BLaER1 treated with 17β-estradiol and CSF1 and Interleukin-3, amounts not matched to agents 10 nM and 100 nM (cell line): ENCODE measurements around the gene PRKAB1.

Experiments used
- H3K27ac ChIP-seq, 11 experiments: shearing (Covaris generic); formaldehyde crosslinking; 2 replicates each; pipeline ENCODE4 v1.8.1; 2022
- H3K27me3 ChIP-seq, 11 experiments: shearing (Covaris generic); formaldehyde crosslinking; 2 replicates each; pipeline ENCODE4 v1.8.1; 2022
- H3K36me3 ChIP-seq, 11 experiments: shearing (Covaris generic); formaldehyde crosslinking; 2 replicates each; pipeline ENCODE4 v1.8.1; 2022
- H3K4me1 ChIP-seq, 10 experiments: shearing (Covaris generic); formaldehyde crosslinking; 2 replicates each; pipeline ENCODE4 v1.8.1; 2022
- H3K4me2 ChIP-seq, 11 experiments: shearing (Covaris generic); formaldehyde crosslinking; 2 replicates each; pipeline ENCODE4 v1.8.1; 2022
- H3K4me3 ChIP-seq, 10 experiments: shearing (Covaris generic); formaldehyde crosslinking; 2 replicates each; pipeline ENCODE4 v1.8.1; 2022
- H3K9ac ChIP-seq, 11 experiments: shearing (Covaris generic); formaldehyde crosslinking; 2 replicates each; pipeline ENCODE4 v1.8.1; 2022
- H3K9me3 ChIP-seq, 11 experiments: shearing (Covaris generic); formaldehyde crosslinking; replicated peaks in 1 of 11; 2 replicates each; pipeline ENCODE4 v1.8.1; 2022
- H4K20me1 ChIP-seq, 11 experiments: shearing (Covaris generic); formaldehyde crosslinking; 2 replicates each; pipeline ENCODE4 v1.8.1; 2022
- Cebpa-rat ChIP-seq, 11 experiments: shearing (Covaris generic); IDR thresholded peaks; 2 replicates each; pipeline ENCODE4 v1.8.1; 2022

PRKAB1 gene

DNA sequence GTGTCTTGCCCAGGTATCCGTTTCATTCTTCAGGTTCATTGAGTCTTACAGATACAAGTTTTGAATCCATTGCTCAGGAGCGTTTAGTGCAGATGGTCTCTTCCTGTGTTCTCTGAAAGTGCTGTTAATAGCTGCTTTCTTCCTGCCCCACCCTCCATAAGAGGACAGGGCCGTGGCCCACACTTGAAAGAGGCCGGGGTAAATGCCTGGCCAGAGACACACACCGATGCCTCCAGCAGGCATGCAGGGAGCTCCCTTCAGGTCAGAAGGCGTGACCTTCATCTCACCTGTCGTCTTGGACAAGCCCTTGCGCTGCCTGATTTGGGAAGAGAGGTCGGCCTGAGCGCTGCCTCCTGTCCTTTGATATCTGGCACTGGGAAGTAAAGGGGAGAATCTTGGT, 11.6 kb downstream of the PRKAB1 start:
- no peak for TF ChIP-seq Cebpa-rat (IDR thresholded peaks at IDR 0.05)
- H3K4me1 ChIP-seq = peaks cover 12 to 47% (median 24%) of the 10 kb centered on the region in 10 experiments
- no peaks in the 10 kb centered on the region for H3K9me3 ChIP-seq
- no peaks in the 10 kb centered on the region for H3K27me3 ChIP-seq
- peaks cover 74 to 97% (median 84%) of the 10 kb centered on the region in 11 experiments for H3K36me3 ChIP-seq
- no peak overlapping the region for H3K27ac ChIP-seq
- H3K9ac ChIP-seq = no peak overlapping the region
- H3K4me2 ChIP-seq = no peak overlapping the region
- H3K4me3 ChIP-seq = no peak overlapping the region
- peaks cover 0 to 32% (median 9%) of the 10 kb centered on the region in 11 experiments; a peak in 10 of 22 replicates for H4K20me1 ChIP-seq

DNA sequence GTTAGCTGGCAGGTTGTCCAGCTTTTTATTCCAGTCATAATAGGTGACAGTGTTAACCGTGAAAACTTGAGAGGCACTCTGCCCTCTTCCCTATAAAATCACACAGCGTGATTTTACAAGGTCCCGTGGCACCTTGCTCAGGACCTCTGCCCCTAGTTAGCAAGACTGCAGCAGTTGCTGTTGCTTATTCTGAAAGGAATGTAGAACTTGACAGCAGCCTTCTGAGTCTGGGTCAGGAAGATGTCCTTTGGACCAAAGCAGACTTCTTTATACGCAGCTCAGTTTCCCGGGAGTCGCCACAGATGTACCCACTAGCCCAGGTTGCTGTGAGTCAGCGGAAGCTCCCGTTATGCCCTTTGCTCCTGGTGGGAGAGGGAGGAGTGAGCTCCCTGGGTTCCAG, 13.2 kb downstream of the PRKAB1 start:
- no peak for TF ChIP-seq Cebpa-rat (IDR thresholded peaks at IDR 0.05)
- Histone ChIP-seq H3K4me1 (peaks cover 12 to 31% (median 21%) of the 10 kb centered on the region in 10 experiments), H3K27ac (no peak overlapping the region), H3K9ac (no peak overlapping the region), H4K20me1 (peaks cover 0 to 18% (median 4%) of the 10 kb centered on the region in 11 experiments; a peak in 7 of 22 replicates), H3K4me3 (no peak overlapping the region), H3K9me3 (no peaks in the 10 kb centered on the region), H3K27me3 (no peaks in the 10 kb centered on the region), H3K36me3 (peaks cover 58 to 97% (median 78%) of the 10 kb centered on the region in 11 experiments), H3K4me2 (no peak overlapping the region)

DNA sequence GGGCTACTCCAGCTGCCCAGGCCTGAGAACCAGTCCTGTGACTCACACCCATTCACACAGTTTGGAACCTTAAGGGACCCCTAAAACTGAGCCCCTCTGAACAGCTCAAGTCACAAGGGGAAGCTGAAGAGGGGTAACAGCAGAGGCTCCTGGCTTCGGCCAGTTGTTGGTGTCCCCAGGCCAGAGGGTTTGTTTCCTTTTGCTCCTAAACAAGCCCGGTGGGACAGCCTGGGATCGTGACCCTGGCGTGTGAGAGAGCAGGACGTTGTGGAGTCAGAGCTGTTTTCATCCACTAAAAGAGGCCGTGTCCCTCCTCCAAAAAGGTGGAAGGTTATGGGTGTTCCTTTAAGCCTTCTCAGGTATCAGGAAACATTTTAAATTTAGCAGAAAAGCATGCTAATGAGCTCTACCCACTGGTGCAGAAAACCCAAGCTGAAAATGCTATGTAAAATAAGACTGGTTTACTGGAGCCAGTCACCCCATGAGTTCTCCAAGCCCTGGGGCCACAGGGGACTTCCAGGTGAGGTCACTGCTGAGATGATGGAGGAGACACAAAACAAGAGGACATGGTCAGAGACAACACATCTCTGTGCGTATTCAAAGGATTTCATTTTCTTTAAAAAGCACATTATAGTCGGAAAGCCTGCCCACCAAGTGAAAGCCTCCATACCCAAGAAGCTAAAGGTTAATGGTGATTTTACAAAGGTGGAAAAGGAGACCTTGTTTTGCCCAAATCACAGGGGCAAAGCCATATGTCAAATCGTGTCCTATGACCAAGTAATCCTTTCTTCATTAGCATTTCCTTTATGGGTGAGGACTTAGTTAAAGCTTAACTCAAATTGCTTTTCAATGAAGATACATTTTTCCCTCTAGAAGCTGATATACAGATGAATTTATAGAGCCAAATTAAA, 14.1 kb downstream of the PRKAB1 start:
- Histone ChIP-seq H3K4me1 (peaks cover 12 to 25% (median 20%) of the 10 kb centered on the region in 10 experiments), H3K27ac (peak overlapping the region in 10 of 11 experiments; percentile 3 to 68 (median 47); a peak in 17 of 22 replicates), H3K9me3 (no peaks in the 10 kb centered on the region), H3K9ac (peak overlapping the region in 4 of 11 experiments; percentile 25 to 56 (median 36); a peak in 5 of 22 replicates), H3K4me3 (no peak overlapping the region), H4K20me1 (peaks cover 0 to 12% (median 0%) of the 10 kb centered on the region in 11 experiments; a peak in 6 of 22 replicates), H3K27me3 (no peaks in the 10 kb centered on the region), H3K36me3 (peaks cover 49 to 97% (median 78%) of the 10 kb centered on the region in 11 experiments), H3K4me2 (peak overlapping the region in 8 of 11 experiments; percentile 1 to 67 (median 32); a peak in 13 of 22 replicates)
- no peak for TF ChIP-seq Cebpa-rat (IDR thresholded peaks at IDR 0.05)

DNA sequence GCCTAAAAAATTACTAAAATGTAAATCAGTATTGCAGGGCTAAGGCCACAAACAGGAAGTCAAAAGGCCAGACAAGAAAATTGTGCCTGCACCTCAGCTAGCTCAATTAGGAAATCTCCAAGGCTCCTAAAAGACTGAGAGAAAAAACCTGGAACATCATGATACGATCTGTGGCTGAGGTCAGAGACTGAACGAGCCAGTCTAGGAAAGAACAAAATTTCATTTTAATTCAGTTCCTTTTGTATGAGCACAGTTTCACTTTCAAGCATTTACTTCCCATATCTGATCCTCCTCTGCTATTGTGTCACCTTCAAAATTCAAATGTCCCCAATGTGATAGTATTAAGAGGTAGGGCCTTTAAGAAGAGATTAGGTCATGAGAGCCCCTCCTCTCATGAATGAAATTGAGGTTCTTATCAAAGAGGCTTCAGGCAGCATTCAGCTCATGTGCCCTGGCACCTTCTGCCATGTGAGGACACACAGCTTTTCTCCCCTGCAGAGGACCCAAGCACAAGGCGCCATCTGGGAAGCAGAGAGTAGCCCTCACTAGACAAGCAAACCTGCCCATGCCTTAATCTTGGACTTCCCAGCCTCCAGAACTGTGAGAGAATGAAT, 14.8 kb downstream of the PRKAB1 start:
- Histone ChIP-seq H3K27me3 (no peaks in the 10 kb centered on the region), H4K20me1 (peaks cover 0 to 12% (median 0%) of the 10 kb centered on the region in 11 experiments; a peak in 5 of 22 replicates), H3K4me1 (peaks cover 12 to 25% (median 21%) of the 10 kb centered on the region in 10 experiments), H3K36me3 (peaks cover 42 to 97% (median 78%) of the 10 kb centered on the region in 11 experiments), H3K9ac (peak overlapping the region in 4 of 11 experiments; percentile 25 to 56 (median 36); a peak in 5 of 22 replicates), H3K9me3 (no peaks in the 10 kb centered on the region), H3K4me2 (peak overlapping the region in 8 of 11 experiments; percentile 1 to 67 (median 32); a peak in 14 of 22 replicates), H3K27ac (peak overlapping the region in 10 of 11 experiments; percentile 3 to 68 (median 47); a peak in 16 of 22 replicates), H3K4me3 (no peak overlapping the region)
- TF ChIP-seq Cebpa-rat (IDR thresholded peaks at IDR 0.05) = no peak

DNA sequence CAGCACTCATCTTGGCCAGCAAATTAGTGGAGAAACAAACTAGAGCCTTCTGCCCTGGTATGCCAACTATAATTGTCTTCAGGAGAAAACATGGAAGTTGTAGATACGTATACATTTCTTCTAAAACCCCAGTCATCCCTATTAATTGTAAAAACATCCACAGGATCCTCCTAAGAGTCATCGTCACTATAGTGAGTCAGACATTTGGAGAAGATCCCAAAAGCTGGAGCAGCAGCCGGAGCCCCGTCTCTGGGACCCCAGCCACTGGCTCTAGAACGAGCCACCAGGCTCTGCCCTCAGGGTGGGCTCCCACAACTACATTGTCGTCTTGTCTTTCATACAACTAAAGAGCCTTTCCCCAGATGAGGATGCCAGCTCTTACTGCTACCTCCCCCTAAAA, 15.5 kb downstream of the PRKAB1 start:
- Histone ChIP-seq H3K27me3 (no peaks in the 10 kb centered on the region), H3K36me3 (peaks cover 35 to 97% (median 78%) of the 10 kb centered on the region in 11 experiments)

DNA sequence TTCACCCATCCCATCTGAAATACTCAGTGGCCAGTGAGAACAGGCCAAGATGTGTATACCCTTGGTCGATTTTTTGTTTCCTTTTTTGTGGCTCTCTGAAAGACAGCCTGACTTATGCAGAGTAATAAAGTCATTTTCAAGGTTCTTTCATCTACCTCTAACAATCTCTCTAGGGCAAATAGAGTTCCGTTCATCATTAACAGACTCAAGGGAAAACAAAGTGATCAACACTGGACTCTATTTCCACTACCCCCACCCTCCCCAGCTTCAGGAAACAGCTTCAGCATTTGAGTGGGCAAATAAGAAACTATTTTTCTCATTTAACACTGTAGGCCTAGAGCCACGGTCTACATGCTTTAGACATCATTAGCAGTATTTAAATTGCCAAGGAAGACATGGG, 15.9 kb downstream of the PRKAB1 start:
- Histone ChIP-seq H3K9me3 (no peaks in the 10 kb centered on the region), H3K4me1 (peaks cover 12 to 26% (median 23%) of the 10 kb centered on the region in 10 experiments), H3K27me3 (no peaks in the 10 kb centered on the region), H3K27ac (0 out of 22 replicates have a peak overlapping the region, but pooled peaks of 1 of the 11 experiments have one; percentile 68), H3K4me3 (no peak overlapping the region), H3K9ac (no peak overlapping the region), H3K4me2 (peak overlapping the region in 4 of 11 experiments; percentile 6 to 24 (median 10); a peak in 3 of 22 replicates), H4K20me1 (peaks cover 0 to 12% (median 0%) of the 10 kb centered on the region in 11 experiments; a peak in 5 of 22 replicates), H3K36me3 (peaks cover 31 to 97% (median 78%) of the 10 kb centered on the region in 11 experiments)
- TF ChIP-seq Cebpa-rat (IDR thresholded peaks at IDR 0.05) = no peak

More for the DNA sequence above, 15.5 kb downstream of the PRKAB1 start:
- Histone ChIP-seq H3K9ac (no peak overlapping the region), H3K4me1 (peaks cover 12 to 26% (median 23%) of the 10 kb centered on the region in 10 experiments), H3K4me3 (no peak overlapping the region), H3K27ac (peak overlapping the region in 3 of 11 experiments; percentile 56 to 68 (median 58); a peak in 4 of 22 replicates), H4K20me1 (peaks cover 0 to 12% (median 0%) of the 10 kb centered on the region in 11 experiments; a peak in 5 of 22 replicates), H3K9me3 (no peaks in the 10 kb centered on the region), H3K4me2 (peak overlapping the region in 6 of 11 experiments; percentile 6 to 66 (median 30); a peak in 8 of 22 replicates)
- TF ChIP-seq Cebpa-rat (IDR thresholded peaks at IDR 0.05) = no peak

DNA sequence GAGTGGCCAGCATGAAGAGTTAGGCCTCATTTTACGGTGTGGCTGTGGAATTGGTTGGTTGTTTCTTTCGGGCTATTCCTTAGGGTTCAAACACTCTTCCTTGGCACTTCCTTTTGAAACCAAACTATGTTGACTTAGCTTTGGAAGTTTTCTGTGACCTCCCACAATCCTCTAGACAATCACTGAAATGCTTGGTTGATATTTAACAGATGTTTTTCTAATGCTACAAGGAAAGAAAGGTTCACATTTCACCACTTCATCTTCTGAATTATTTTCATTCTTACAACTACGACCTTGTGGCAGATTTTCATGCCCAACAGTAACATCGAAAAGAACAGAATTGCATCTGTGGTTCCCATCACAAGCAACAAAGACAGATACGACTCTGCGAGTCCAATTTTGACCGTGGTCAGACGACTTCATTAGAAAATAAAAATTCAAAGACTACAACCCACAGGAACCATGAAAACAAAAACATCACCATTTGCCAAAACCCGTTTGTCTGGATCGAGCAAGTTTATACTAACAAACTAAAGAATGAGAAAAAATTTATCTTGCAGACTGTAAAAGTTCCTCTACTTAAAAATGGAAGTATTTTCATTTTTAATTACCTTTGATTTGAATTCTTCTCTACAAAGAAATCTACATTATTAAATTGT, 16.9 kb downstream of the PRKAB1 start:
- no peak overlapping the region for H3K27ac ChIP-seq
- no peaks in the 10 kb centered on the region for H3K9me3 ChIP-seq
- peaks cover 0 to 7% (median 0%) of the 10 kb centered on the region in 11 experiments; a peak in 4 of 22 replicates for H4K20me1 ChIP-seq

DNA sequence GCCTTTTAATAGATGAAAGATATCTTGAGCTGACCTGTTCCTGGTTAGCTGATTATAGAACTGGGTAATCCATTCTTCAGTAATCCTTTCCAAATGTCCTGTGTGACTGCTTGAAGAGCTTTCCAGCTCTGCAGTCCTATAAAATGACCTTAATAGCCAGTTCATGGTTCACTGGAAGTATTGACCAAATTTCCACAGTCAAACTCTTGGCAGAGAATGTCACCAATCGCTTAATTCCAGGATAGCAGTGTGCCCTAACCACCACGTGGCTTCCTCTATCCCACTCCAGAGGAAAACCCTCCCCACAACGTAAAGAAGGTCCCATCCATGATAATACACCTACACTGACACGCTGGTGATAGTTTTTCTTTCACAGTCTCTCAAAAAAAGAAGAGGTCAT, 17.4 kb downstream of the PRKAB1 start:
- Histone ChIP-seq H3K4me2 (no peak overlapping the region), H3K4me3 (no peak overlapping the region), H3K9ac (no peak overlapping the region), H3K27me3 (no peaks in the 10 kb centered on the region), H3K36me3 (peaks cover 15 to 97% (median 76%) of the 10 kb centered on the region in 11 experiments), H4K20me1 (peaks cover 0 to 1% (median 0%) of the 10 kb centered on the region in 11 experiments; a peak in 3 of 22 replicates), H3K27ac (no peak overlapping the region), H3K4me1 (peaks cover 12 to 26% (median 23%) of the 10 kb centered on the region in 10 experiments), H3K9me3 (no peaks in the 10 kb centered on the region)
- TF ChIP-seq Cebpa-rat (IDR thresholded peaks at IDR 0.05) = no peak

More for the DNA sequence above, 16.9 kb downstream of the PRKAB1 start:
- H3K27me3 ChIP-seq = no peaks in the 10 kb centered on the region
- TF ChIP-seq Cebpa-rat (IDR thresholded peaks at IDR 0.05) = no peak
- no peak overlapping the region for H3K9ac ChIP-seq
- no peak overlapping the region for H3K4me2 ChIP-seq
- peaks cover 12 to 26% (median 23%) of the 10 kb centered on the region in 10 experiments for H3K4me1 ChIP-seq
- H3K4me3 ChIP-seq = no peak overlapping the region
- H3K36me3 ChIP-seq = peaks cover 21 to 97% (median 76%) of the 10 kb centered on the region in 11 experiments
